Measurements from ENCODE around the gene PROKR2.
A peak's percentile ranks its signal among the peaks of the same experiment; 100 is the strongest.

Gene PROKR2

GRCh38 chr20:5327356-5327755 is 10.6 kb upstream of the PROKR2 start:
- DNase-seq (ENCODE audit: low read depth) = peak; percentile 48
- TF ChIP-seq, protein P1, sequence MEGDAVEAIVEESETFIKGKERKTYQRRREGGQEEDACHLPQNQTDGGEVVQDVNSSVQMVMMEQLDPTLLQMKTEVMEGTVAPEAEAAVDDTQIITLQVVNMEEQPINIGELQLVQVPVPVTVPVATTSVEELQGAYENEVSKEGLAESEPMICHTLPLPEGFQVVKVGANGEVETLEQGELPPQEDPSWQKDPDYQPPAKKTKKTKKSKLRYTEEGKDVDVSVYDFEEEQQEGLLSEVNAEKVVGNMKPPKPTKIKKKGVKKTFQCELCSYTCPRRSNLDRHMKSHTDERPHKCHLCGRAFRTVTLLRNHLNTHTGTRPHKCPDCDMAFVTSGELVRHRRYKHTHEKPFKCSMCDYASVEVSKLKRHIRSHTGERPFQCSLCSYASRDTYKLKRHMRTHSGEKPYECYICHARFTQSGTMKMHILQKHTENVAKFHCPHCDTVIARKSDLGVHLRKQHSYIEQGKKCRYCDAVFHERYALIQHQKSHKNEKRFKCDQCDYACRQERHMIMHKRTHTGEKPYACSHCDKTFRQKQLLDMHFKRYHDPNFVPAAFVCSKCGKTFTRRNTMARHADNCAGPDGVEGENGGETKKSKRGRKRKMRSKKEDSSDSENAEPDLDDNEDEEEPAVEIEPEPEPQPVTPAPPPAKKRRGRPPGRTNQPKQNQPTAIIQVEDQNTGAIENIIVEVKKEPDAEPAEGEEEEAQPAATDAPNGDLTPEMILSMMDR (IDR thresholded peaks at IDR 0.05; ENCODE audit: insufficient read depth, low read depth, low read length, missing control alignments) = no peak
- H3K4me3 ChIP-seq (ENCODE audit: low read length) = no peak overlapping the region

DNA sequence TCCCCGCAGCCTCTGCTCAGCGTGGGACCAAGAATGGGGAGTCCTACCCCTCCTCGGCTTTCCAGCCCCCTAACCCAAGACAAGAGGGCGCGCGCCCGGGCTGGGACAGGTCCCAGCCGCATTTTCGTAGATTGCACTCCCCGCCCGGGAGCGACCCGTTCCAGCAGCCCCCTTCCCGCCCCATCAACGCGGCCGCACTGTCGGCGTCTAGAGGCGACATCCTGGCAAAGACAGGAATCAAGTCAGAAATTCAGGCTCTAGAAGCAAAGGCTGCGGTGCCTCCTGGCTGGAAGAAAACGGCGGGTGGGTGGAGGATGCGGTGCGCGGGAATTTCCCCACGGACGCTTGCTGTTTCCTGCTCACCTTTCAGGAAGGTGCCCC is 957 bp downstream of the PROKR2 start:
- TF ChIP-seq, protein P1 (IDR thresholded peaks at IDR 0.05; ENCODE audit: insufficient read depth, low read depth, low read length, missing control alignments) = no peak
- DNase-seq (ENCODE audit: low read depth) = no peak
- H3K4me3 ChIP-seq (ENCODE audit: low read length) = no peak overlapping the region

DNA sequence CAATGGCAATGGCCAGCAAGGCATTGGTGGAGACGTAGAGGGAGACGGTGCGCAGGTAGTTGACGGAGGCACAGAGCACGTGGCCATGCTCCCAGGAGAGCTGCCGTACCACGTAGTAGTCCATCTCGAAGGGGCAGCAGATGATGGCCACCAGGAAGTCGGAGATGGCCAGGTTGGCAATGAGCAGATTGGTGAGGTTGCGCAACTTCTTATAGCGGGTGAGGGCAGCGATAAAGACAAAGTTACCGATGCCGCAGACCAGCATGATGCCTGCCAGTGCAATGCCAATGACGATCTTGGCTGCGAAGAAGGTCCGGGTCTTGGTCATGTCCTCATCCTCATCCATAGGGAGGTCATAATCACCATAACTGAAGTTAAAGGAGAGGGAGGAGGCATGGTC is 2.8 kb downstream of the PROKR2 start:
- no peak for DNase-seq (ENCODE audit: low read depth)
- H3K4me3 ChIP-seq (ENCODE audit: low read length) = no peak overlapping the region

DNA sequence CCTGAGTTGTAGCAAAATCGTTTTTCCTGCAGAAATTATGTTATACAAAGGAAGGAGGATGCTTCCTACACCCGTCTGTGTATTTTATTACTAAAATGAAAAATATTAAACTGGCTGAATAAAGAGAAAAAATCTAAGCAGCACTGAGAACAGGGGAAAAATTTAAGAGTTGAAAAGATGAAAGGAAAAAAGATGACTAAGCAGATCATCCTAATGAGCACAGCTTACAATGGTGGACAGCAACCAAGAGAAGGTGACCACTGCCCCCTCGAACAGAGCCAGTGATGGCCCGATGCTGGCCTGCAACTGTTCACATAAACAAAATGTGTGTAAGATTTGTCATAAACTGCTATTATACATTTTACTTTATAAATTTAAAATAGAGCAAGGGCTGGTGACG is 4.2 kb downstream of the PROKR2 start:
- no peak overlapping the region for H3K4me3 ChIP-seq (ENCODE audit: low read length)
- TF ChIP-seq, protein P1 (IDR thresholded peaks at IDR 0.05; ENCODE audit: insufficient read depth, low read depth, low read length, missing control alignments) = no peak
- DNase-seq (ENCODE audit: low read depth) = no peak

More for the DNA sequence above, 2.8 kb downstream of the PROKR2 start:
- TF ChIP-seq, protein P1 (IDR thresholded peaks at IDR 0.05; ENCODE audit: insufficient read depth, low read depth, low read length, missing control alignments) = no peak

DNA sequence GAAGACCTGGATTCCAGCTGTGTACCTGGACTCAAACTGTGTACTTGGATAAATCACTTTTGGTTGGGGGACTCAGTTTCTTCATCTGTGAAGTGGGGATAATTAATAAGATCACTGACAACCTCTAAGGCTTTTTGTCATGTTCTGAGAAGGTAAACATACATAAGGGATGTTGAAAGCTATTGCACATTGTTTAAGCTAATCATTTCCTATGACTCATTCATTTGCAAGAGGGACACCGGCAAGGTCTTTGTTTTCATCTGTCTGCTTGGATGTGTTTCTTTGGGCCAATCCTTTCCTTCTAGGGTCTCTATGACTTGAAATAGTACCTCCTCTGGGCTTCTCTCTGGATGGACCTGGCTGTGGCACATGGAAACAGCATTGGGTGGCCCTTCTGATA is 6.8 kb downstream of the PROKR2 start:
- TF ChIP-seq, protein P1 (IDR thresholded peaks at IDR 0.05; ENCODE audit: insufficient read depth, low read depth, low read length, missing control alignments) = no peak
- peak; percentile 23 for DNase-seq (ENCODE audit: low read depth)
- no peak overlapping the region for H3K4me3 ChIP-seq (ENCODE audit: low read length)

DNA sequence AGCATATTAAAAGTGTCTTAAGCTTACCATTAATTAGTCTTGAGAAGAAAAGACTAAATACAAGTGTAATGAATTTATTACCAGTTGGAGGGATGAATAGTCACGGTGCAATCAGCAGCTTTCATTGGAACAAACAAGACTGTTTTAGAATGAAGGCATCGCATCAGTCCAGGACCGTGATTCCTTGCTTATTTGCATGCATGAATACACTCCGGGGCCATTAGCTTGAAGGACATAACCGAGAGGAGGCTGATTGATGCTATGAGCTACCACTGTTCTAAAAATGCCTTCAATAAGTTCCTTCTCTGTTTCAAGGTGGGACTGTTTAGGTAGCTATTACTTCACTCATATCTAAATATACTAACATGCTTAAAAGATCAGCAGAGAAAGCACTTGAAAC is 17.9 kb downstream of the PROKR2 start:
- no peak for DNase-seq (ENCODE audit: low read depth)
- TF ChIP-seq, protein P1 (IDR thresholded peaks at IDR 0.05; ENCODE audit: insufficient read depth, low read depth, low read length, missing control alignments) = no peak
- no peak overlapping the region for H3K4me3 ChIP-seq (ENCODE audit: low read length)

DNA sequence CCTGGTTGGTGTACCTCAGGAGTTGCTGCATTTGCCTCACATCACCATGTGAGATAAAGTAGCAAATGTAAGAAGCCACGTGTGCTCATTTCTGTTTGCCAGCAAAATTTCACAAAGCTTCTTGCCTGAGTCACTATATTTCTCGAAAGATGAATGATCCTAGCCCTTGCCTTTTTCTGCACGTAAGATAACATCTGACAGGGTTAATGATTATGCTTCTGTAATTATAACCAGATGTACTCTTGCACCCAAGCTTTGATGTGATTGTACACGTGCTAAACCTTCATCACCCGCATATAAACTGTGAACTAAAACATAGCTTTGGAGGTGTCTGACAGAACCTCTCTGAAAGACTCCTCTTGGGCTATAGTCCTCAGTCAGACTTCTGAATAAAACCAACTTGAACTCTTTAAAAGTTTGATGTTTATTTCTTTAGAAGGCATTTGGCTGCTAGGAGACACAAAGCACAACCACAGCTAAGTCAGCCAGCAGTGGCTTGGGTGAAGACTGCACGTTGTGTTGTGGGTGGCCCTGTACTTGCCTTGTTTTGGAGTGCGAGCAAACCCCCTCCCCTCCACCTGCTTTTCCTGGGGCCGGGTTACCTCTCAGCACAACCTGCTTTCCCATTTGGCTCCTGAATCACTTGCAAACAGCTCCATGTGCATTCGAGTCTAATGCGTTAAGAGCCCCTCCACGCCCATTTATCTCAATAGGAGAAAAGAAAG is 19.3 kb downstream of the PROKR2 start:
- TF ChIP-seq, protein P1 (IDR thresholded peaks at IDR 0.05; ENCODE audit: insufficient read depth, low read depth, low read length, missing control alignments) = no peak
- DNase-seq (ENCODE audit: low read depth) = no peak
- no peak overlapping the region for H3K4me3 ChIP-seq (ENCODE audit: low read length)

All from epithelial cell of esophagus (primary cell).